HEK293 (cell line): ENCODE measurements around the gene FAM219B.

Experiments
- KLF1 ChIP-seq: fragments of 450-650 bp; formaldehyde crosslinking; IDR thresholded peaks from 2 replicates; pipeline ENCODE4 v1.5.1; 2016; ENCODE audit warnings: missing biosample characterization, missing genetic modification characterization
- KLF17 ChIP-seq: fragments of 450-650 bp; formaldehyde crosslinking; IDR thresholded peaks from 2 replicates; pipeline ENCODE4 v1.5.1; 2016; ENCODE audit warnings: missing biosample characterization, missing genetic modification characterization
- KLF8 ChIP-seq: fragments of 450-650 bp; formaldehyde crosslinking; IDR thresholded peaks from 2 replicates; pipeline ENCODE4 v1.5.1; 2016; ENCODE audit warnings: missing biosample characterization, missing genetic modification characterization
- SCRT2 ChIP-seq: fragments of 450-650 bp; formaldehyde crosslinking; IDR thresholded peaks from 2 replicates; pipeline ENCODE4 v1.5.1; 2016; ENCODE audit warnings: missing biosample characterization, missing genetic modification characterization
- SP3 ChIP-seq: fragments of 450-650 bp; formaldehyde crosslinking; IDR thresholded peaks from 2 replicates; pipeline ENCODE4 v1.5.1; 2016; ENCODE audit warnings: missing biosample characterization, missing genetic modification characterization
- ZBTB17 ChIP-seq: fragments of 450-650 bp; formaldehyde crosslinking; IDR thresholded peaks from 2 replicates; pipeline ENCODE4 v1.5.1; 2016; ENCODE audit warnings: missing biosample characterization, missing genetic modification characterization
- ZBTB21 ChIP-seq: fragments of 450-650 bp; formaldehyde crosslinking; IDR thresholded peaks from 2 replicates; pipeline ENCODE4 v1.5.1; 2017; ENCODE audit warnings: missing biosample characterization, missing genetic modification characterization
- ZBTB48 ChIP-seq: fragments of 450-650 bp; formaldehyde crosslinking; IDR thresholded peaks from 2 replicates; pipeline ENCODE4 v1.5.1; 2016; ENCODE audit warnings: missing biosample characterization, missing genetic modification characterization
- ZBTB8A ChIP-seq: fragments of 450-650 bp; formaldehyde crosslinking; IDR thresholded peaks from 2 replicates; pipeline ENCODE4 v1.5.1; 2016; ENCODE audit warnings: missing biosample characterization, missing genetic modification characterization
- ZNF121 ChIP-seq: fragments of 450-650 bp; formaldehyde crosslinking; IDR thresholded peaks from 2 replicates; pipeline ENCODE4 v1.5.1; 2016; ENCODE audit warnings: missing biosample characterization, missing genetic modification characterization
- ZNF132 ChIP-seq: fragments of 450-650 bp; formaldehyde crosslinking; IDR thresholded peaks from 2 replicates; pipeline ENCODE4 v1.5.1; 2017; ENCODE audit warnings: missing biosample characterization, missing genetic modification characterization, borderline replicate concordance
- ZNF146 ChIP-seq: fragments of 450-650 bp; formaldehyde crosslinking; IDR thresholded peaks from 2 replicates; pipeline ENCODE4 v1.5.1; 2016; ENCODE audit warnings: missing biosample characterization, missing genetic modification characterization
- ZNF157 ChIP-seq: fragments of 450-650 bp; formaldehyde crosslinking; IDR thresholded peaks from 2 replicates; pipeline ENCODE4 v1.5.1; 2016; ENCODE audit warnings: missing biosample characterization, missing genetic modification characterization
- ZNF169 ChIP-seq: fragments of 450-650 bp; formaldehyde crosslinking; IDR thresholded peaks from 2 replicates; pipeline ENCODE4 v1.5.1; 2016; ENCODE audit warnings: missing biosample characterization, missing genetic modification characterization
- ZNF335 ChIP-seq: fragments of 450-650 bp; formaldehyde crosslinking; conservative IDR thresholded peaks from 2 replicates; pipeline ENCODE4 v1.5.1; 2016; ENCODE audit warnings: missing biosample characterization, missing genetic modification characterization
- ZNF404 ChIP-seq: fragments of 450-650 bp; formaldehyde crosslinking; IDR thresholded peaks from 2 replicates; pipeline ENCODE4 v1.5.1; 2017; ENCODE audit warnings: missing biosample characterization, missing genetic modification characterization
- ZNF544 ChIP-seq: fragments of 450-650 bp; formaldehyde crosslinking; IDR thresholded peaks from 2 replicates; pipeline ENCODE4 v1.5.0; 2017; ENCODE audit warnings: missing biosample characterization, missing genetic modification characterization
- ZNF571 ChIP-seq: fragments of 450-650 bp; formaldehyde crosslinking; IDR thresholded peaks from 2 replicates; pipeline ENCODE4 v1.5.0; 2017; ENCODE audit warnings: missing biosample characterization, missing genetic modification characterization
- ZNF580 ChIP-seq: fragments of 450-650 bp; formaldehyde crosslinking; IDR thresholded peaks from 2 replicates; pipeline ENCODE4 v1.5.1; 2016; ENCODE audit warnings: missing biosample characterization, missing genetic modification characterization
- ZNF585B ChIP-seq: fragments of 450-650 bp; formaldehyde crosslinking; IDR thresholded peaks from 2 replicates; pipeline ENCODE4 v1.5.1; 2016; ENCODE audit warnings: missing biosample characterization, missing genetic modification characterization
- ZNF600 ChIP-seq: fragments of 450-650 bp; formaldehyde crosslinking; IDR thresholded peaks from 2 replicates; pipeline ENCODE4 v1.5.1; 2016; ENCODE audit warnings: missing biosample characterization, missing genetic modification characterization
- ZNF626 ChIP-seq: fragments of 450-650 bp; sonication (Bioruptor Pico); formaldehyde crosslinking; IDR thresholded peaks from 2 replicates; pipeline ENCODE4 v1.5.1; 2018; ENCODE audit warnings: missing biosample characterization, missing genetic modification characterization, inconsistent platforms
- ZNF76 ChIP-seq: fragments of 450-650 bp; formaldehyde crosslinking; IDR thresholded peaks from 2 replicates; pipeline ENCODE4; 2016; ENCODE audit warnings: low read depth, missing biosample characterization, missing genetic modification characterization, borderline replicate concordance
- ZNF777 ChIP-seq: fragments of 450-650 bp; formaldehyde crosslinking; IDR thresholded peaks from 2 replicates; pipeline ENCODE4 v1.5.1; 2017; ENCODE audit warnings: missing biosample characterization, missing genetic modification characterization, borderline replicate concordance
- ZNF792 ChIP-seq: fragments of 450-650 bp; formaldehyde crosslinking; IDR thresholded peaks from 2 replicates; pipeline ENCODE4 v1.5.1; 2016; ENCODE audit warnings: missing biosample characterization, missing genetic modification characterization
- ZNF830 ChIP-seq: fragments of 450-650 bp; IDR thresholded peaks from 2 replicates; pipeline ENCODE4 v1.5.0; 2018; ENCODE audit warnings: missing biosample characterization, missing genetic modification characterization, low read depth, mild to moderate bottlenecking, moderate library complexity
- ZNF843 ChIP-seq: fragments of 450-650 bp; formaldehyde crosslinking; IDR thresholded peaks from 2 replicates; pipeline ENCODE4 v1.5.1; 2016; ENCODE audit warnings: missing biosample characterization, missing genetic modification characterization
- ZSCAN16 ChIP-seq: fragments of 450-650 bp; formaldehyde crosslinking; IDR thresholded peaks from 2 replicates; pipeline ENCODE4 v1.5.1; 2016; ENCODE audit warnings: missing biosample characterization, missing genetic modification characterization
- ZSCAN30 ChIP-seq: fragments of 450-650 bp; IDR thresholded peaks from 2 replicates; pipeline ENCODE4 v1.5.1; 2018; ENCODE audit warnings: missing biosample characterization, mild to moderate bottlenecking, missing genetic modification characterization, moderate library complexity
- TF ChIP-seq, protein P1 (sequence below): fragments of 450-650 bp; formaldehyde crosslinking; IDR thresholded peaks from 2 replicates; pipeline ENCODE4 v1.5.1; 2017; ENCODE audit warnings: missing biosample characterization, missing genetic modification characterization
- TF ChIP-seq, protein P2 (sequence below): fragments of 450-650 bp; formaldehyde crosslinking; IDR thresholded peaks from 2 replicates; pipeline ENCODE4 v1.5.1; 2016; ENCODE audit warnings: missing biosample characterization, missing genetic modification characterization
- TF ChIP-seq, protein P3 (sequence below): fragments of 450-650 bp; formaldehyde crosslinking; IDR thresholded peaks from 2 replicates; pipeline ENCODE4 v1.5.0; 2017; ENCODE audit warnings: missing biosample characterization, missing genetic modification characterization, borderline replicate concordance

The FAM219B gene

GRCh38 chr15:74889883-74890664 lies 16.6 kb downstream of the FAM219B start, which contains the start of gene MPI (continued):
- TF ChIP-seq ZBTB48 (tag by site-specific recombination) (peak; percentile 86), ZNF335 (tag by site-specific recombination) (peak; percentile 100), ZNF404 (no peak), ZNF585B (no peak), ZNF792 (peak; percentile 82; the same call in 1 of the 2 replicates), ZSCAN16 (tag by site-specific recombination) (0 out of 2 replicates have a peak, but pooled peaks have one; percentile 31), ZNF121 (tag by site-specific recombination) (peak; percentile 77), ZNF544 (tag by site-specific recombination) (no peak), ZNF132 (tag by site-specific recombination) (no peak), KLF17 (tag by site-specific recombination) (peak; percentile 93), ZBTB8A (tag by site-specific recombination) (peak; percentile 71; the same call in 1 of the 2 replicates), ZNF157 (tag by site-specific recombination) (no peak), ZNF169 (no peak), ZNF843 (tag by site-specific recombination) (peak; percentile 85), SP3 (tag by site-specific recombination) (peak; percentile 91), ZNF76 (tag by site-specific recombination) (peak; percentile 100), ZNF571 (tag by site-specific recombination) (no peak), ZNF600 (tag by site-specific recombination) (0 out of 2 replicates have a peak, but pooled peaks have one; percentile 62), ZNF580 (tag by site-specific recombination) (peak; percentile 79), ZNF146 (tag by site-specific recombination) (peak; percentile 39; the same call in 1 of the 2 replicates), ZBTB21 (tag by site-specific recombination) (peak; percentile 81; the same call in 1 of the 2 replicates), KLF8 (tag by site-specific recombination) (peak; percentile 92), ZSCAN30 (tag by site-specific recombination) (peak; percentile 62; the same call in 1 of the 2 replicates), KLF1 (tag by site-specific recombination) (peak; percentile 30; the same call in 1 of the 2 replicates), SCRT2 (peak; percentile 36; the same call in 1 of the 2 replicates), ZBTB17 (tag by site-specific recombination) (peak; percentile 92), ZNF777 (tag by site-specific recombination) (no peak; the same call in 1 of the 2 replicates), ZNF626 (tag by site-specific recombination) (no peak), ZNF830 (no peak)
- TF ChIP-seq, protein P1, sequence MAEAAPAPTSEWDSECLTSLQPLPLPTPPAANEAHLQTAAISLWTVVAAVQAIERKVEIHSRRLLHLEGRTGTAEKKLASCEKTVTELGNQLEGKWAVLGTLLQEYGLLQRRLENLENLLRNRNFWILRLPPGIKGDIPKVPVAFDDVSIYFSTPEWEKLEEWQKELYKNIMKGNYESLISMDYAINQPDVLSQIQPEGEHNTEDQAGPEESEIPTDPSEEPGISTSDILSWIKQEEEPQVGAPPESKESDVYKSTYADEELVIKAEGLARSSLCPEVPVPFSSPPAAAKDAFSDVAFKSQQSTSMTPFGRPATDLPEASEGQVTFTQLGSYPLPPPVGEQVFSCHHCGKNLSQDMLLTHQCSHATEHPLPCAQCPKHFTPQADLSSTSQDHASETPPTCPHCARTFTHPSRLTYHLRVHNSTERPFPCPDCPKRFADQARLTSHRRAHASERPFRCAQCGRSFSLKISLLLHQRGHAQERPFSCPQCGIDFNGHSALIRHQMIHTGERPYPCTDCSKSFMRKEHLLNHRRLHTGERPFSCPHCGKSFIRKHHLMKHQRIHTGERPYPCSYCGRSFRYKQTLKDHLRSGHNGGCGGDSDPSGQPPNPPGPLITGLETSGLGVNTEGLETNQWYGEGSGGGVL, result peak; percentile 47; the same call in 1 of the 2 replicates
- TF ChIP-seq, protein P2, sequence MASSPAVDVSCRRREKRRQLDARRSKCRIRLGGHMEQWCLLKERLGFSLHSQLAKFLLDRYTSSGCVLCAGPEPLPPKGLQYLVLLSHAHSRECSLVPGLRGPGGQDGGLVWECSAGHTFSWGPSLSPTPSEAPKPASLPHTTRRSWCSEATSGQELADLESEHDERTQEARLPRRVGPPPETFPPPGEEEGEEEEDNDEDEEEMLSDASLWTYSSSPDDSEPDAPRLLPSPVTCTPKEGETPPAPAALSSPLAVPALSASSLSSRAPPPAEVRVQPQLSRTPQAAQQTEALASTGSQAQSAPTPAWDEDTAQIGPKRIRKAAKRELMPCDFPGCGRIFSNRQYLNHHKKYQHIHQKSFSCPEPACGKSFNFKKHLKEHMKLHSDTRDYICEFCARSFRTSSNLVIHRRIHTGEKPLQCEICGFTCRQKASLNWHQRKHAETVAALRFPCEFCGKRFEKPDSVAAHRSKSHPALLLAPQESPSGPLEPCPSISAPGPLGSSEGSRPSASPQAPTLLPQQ (tag by site-specific recombination), result peak; percentile 91
- TF ChIP-seq, protein P3, sequence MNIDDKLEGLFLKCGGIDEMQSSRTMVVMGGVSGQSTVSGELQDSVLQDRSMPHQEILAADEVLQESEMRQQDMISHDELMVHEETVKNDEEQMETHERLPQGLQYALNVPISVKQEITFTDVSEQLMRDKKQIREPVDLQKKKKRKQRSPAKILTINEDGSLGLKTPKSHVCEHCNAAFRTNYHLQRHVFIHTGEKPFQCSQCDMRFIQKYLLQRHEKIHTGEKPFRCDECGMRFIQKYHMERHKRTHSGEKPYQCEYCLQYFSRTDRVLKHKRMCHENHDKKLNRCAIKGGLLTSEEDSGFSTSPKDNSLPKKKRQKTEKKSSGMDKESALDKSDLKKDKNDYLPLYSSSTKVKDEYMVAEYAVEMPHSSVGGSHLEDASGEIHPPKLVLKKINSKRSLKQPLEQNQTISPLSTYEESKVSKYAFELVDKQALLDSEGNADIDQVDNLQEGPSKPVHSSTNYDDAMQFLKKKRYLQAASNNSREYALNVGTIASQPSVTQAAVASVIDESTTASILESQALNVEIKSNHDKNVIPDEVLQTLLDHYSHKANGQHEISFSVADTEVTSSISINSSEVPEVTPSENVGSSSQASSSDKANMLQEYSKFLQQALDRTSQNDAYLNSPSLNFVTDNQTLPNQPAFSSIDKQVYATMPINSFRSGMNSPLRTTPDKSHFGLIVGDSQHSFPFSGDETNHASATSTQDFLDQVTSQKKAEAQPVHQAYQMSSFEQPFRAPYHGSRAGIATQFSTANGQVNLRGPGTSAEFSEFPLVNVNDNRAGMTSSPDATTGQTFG, result no peak
